Epithelial cell of umbilical artery (primary cell): ENCODE results near the gene CPA4. TPM values are rescaled to one million over a fixed set of nuclear protein-coding genes. Genes with fewer than 3 reads are reported as not detected.

ENCODE experiments used
- total RNA-seq: library from RNA; depleted of rRNA; stranded (reverse); fragments of >200 nt; gene quantifications from 2 replicates; pipeline ENCODE4 v1.2.3, GENCODE V29; 2014

CPA4 gene, protein sequence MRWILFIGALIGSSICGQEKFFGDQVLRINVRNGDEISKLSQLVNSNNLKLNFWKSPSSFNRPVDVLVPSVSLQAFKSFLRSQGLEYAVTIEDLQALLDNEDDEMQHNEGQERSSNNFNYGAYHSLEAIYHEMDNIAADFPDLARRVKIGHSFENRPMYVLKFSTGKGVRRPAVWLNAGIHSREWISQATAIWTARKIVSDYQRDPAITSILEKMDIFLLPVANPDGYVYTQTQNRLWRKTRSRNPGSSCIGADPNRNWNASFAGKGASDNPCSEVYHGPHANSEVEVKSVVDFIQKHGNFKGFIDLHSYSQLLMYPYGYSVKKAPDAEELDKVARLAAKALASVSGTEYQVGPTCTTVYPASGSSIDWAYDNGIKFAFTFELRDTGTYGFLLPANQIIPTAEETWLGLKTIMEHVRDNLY
- 0.32 and 1.7 TPM in 2 replicates for total RNA-seq

DNA sequence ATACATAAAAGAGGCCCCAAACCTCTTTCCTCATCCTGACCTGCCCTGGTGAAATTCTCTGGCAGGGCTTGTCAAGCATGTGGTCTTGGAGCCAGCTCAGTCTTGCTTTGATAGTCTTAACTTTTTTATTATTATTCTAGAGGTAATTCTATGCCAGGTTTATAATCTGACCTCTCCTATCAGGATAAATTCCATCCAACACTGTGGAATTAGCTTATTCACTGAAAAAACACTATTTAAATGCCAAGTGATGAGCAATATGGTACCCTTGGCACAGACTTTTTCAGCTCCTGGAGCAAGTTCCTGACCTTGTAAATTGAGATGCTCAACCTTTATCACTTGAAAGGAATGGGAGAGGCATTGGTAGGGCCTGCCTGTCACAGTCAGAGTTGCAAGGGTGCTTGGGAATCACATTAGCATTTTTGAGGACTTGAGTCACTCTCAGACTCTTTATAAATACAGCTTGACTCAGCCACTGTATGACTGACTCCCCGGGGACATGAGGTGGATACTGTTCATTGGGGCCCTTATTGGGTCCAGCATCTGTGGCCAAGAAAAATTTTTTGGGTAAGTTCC is at the start of gene CPA4:
CPA4 (plus strand) TSS at position 480 of the 576 bp plus-strand sequence; CDS start at position 500, 20 bp downstream.

DNA sequence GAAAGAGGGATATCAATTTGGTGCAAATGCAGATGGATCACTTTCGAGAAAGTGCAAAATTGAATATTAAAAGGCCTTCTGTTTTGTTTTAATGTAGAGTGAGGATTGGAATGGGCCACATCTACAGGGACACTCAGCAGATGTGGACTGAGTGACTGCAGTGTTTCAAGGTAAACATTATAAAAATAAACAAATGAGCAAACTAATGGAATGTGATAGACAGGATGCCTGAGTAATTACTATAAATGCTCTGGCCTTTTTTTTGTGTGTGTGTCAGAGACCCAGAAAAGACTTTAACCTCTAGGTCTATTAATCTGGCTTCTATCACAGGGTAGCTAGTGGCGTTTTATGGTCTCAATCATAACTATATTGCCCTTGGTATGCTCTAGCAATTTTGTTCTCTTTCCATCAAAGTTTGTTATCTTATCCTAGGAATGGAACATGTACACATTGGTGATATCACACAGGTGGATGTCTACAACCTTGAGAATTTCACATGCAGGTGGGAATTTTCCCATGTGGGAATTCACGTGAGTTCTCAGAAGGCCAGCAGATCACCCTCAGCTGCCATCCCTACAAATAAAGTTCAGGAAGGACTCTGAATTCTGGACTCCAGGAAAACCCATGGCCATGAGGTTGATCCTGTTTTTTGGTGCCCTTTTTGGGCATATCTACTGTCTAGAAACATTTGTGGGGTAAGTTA is 26.6 kb upstream of the CPA4 start, which contains the start of gene CPA2:
CPA2 (plus strand) TSS at position 606 of the 703 bp plus-strand sequence; CDS start at position 625, 19 bp downstream.

DNA sequence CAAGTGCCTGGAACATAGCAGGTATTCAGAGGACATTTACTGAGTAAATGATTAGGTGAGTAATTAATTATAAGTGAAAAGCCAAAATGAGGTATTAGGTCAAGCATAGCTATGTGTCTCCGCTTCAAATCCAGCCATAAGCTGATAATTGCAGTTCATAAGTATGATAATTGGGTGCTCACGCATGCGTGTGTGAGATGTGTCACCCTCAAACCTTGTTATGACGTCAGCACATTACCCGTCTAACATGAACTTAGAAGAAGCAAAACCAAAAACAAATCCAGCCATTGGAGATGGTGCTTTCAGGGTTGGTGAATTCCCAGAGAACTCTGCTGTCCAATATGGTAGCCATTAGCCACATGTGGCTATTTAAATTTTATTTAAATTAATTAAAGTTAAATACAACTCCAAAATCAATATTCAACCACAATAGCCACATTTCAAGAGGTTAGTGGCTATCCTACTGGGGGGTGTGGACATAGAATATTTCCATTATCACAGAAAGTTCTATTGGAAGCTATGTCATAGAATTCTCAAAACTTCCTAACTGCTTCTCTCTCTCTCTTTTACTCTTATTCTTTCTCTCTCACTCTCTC is 51.4 kb downstream of the CPA4 start, which contains the start of gene CPA5:
CPA5 (plus strand) TSS at position 546 of the 596 bp plus-strand sequence. CDS start 1,670 bp downstream, outside the sequence.

Other genes starting within 250 kb of the CPA4 start
- gene ZC3HC1, start 241.8 kb upstream of the CPA4 start, total RNA-seq = 19.5 and 29.9 TPM in 2 replicates
- 19.8 and 33.0 TPM in 2 replicates for gene KLHDC10, start 222.6 kb upstream of the CPA4 start, total RNA-seq
- gene TMEM209, start 87.8 kb upstream of the CPA4 start, total RNA-seq = 6.2 and 10.2 TPM in 2 replicates
- gene SSMEM1, start 85.3 kb upstream of the CPA4 start, total RNA-seq = not detected in 2 replicates
- not detected in 2 replicates for gene CPA2, start 26.3 kb upstream of the CPA4 start, total RNA-seq
- not detected in 2 replicates for gene CPA5, start 51.7 kb downstream of the CPA4 start, total RNA-seq
- gene CPA1, start 87.3 kb downstream of the CPA4 start, total RNA-seq = not detected in 2 replicates
- gene CEP41, start 147.9 kb downstream of the CPA4 start, total RNA-seq = 7.1 and 12.0 TPM in 2 replicates
- gene MEST, start 198.9 kb downstream of the CPA4 start, total RNA-seq = 59.8 and 81.6 TPM in 2 replicates